BLaER1 treated with 17β-estradiol and CSF1 and Interleukin-3, amounts not matched to agents 10 nM and 100 nM (cell line): ENCODE data around the gene SPNS3.

Experiments used
- H3K27ac ChIP-seq, 11 experiments: shearing (Covaris generic); formaldehyde crosslinking; 2 replicates each; pipeline ENCODE4 v1.8.1; 2022
- H3K27me3 ChIP-seq, 11 experiments: shearing (Covaris generic); formaldehyde crosslinking; 2 replicates each; pipeline ENCODE4 v1.8.1; 2022
- H3K36me3 ChIP-seq, 11 experiments: shearing (Covaris generic); formaldehyde crosslinking; 2 replicates each; pipeline ENCODE4 v1.8.1; 2022
- H3K4me1 ChIP-seq, 10 experiments: shearing (Covaris generic); formaldehyde crosslinking; 2 replicates each; pipeline ENCODE4 v1.8.1; 2022
- H3K4me2 ChIP-seq, 11 experiments: shearing (Covaris generic); formaldehyde crosslinking; 2 replicates each; pipeline ENCODE4 v1.8.1; 2022
- H3K4me3 ChIP-seq, 10 experiments: shearing (Covaris generic); formaldehyde crosslinking; 2 replicates each; pipeline ENCODE4 v1.8.1; 2022
- H3K9ac ChIP-seq, 11 experiments: shearing (Covaris generic); formaldehyde crosslinking; 2 replicates each; pipeline ENCODE4 v1.8.1; 2022
- H3K9me3 ChIP-seq, 11 experiments: shearing (Covaris generic); formaldehyde crosslinking; replicated peaks in 1 of 11; 2 replicates each; pipeline ENCODE4 v1.8.1; 2022
- H4K20me1 ChIP-seq, 11 experiments: shearing (Covaris generic); formaldehyde crosslinking; 2 replicates each; pipeline ENCODE4 v1.8.1; 2022
- Cebpa-rat ChIP-seq, 11 experiments: shearing (Covaris generic); IDR thresholded peaks; 2 replicates each; pipeline ENCODE4 v1.8.1; 2022

The SPNS3 gene

GRCh38 chr17:4485676-4486646 lies 52.2 kb downstream of the SPNS3 start:
- Histone ChIP-seq H3K27me3 (no peaks in the 10 kb centered on the region), H3K4me1 (peaks cover 40 to 80% (median 72%) of the 10 kb centered on the region in 10 experiments), H3K4me2 (peak overlapping the region; percentile 71 to 96 (median 85)), H4K20me1 (peaks cover 0 to 14% (median 0%) of the 10 kb centered on the region in 11 experiments; a peak in 5 of 22 replicates), H3K4me3 (peak overlapping the region in 6 of 10 experiments; percentile 15 to 52 (median 36); a peak in 8 of 20 replicates), H3K27ac (peak overlapping the region in 5 of 11 experiments; percentile 32 to 54 (median 44); a peak in 5 of 22 replicates), H3K9ac (peak overlapping the region in 7 of 11 experiments; percentile 11 to 55 (median 47); a peak in 9 of 22 replicates), H3K9me3 (no peaks in the 10 kb centered on the region), H3K36me3 (no peaks in the 10 kb centered on the region)
- no peak for TF ChIP-seq Cebpa-rat (IDR thresholded peaks at IDR 0.05)

- Histone ChIP-seq H3K27ac (no peak overlapping the region), H3K27me3 (no peaks in the 10 kb centered on the region), H3K4me2 (peak overlapping the region; percentile 62 to 96 (median 85)), H3K36me3 (no peaks in the 10 kb centered on the region), H4K20me1 (peaks cover 0 to 14% (median 0%) of the 10 kb centered on the region in 11 experiments; a peak in 5 of 22 replicates), H3K4me3 (no peak overlapping the region), H3K4me1 (peaks cover 41 to 77% (median 69%) of the 10 kb centered on the region in 10 experiments), H3K9ac (no peak overlapping the region), H3K9me3 (no peaks in the 10 kb centered on the region)
- TF ChIP-seq Cebpa-rat (IDR thresholded peaks at IDR 0.05), result no peak
Observed at GRCh38 chr17:4487296-4487695, 53.6 kb downstream of the SPNS3 start.

GRCh38 chr17:4487820-4488716 lies 54.3 kb downstream of the SPNS3 start:
- no peaks in the 10 kb centered on the region for H3K36me3 ChIP-seq
- H3K4me1 ChIP-seq, result peaks cover 49 to 77% (median 70%) of the 10 kb centered on the region in 10 experiments
- H3K27me3 ChIP-seq, result no peaks in the 10 kb centered on the region
- H3K27ac ChIP-seq, result no peak overlapping the region
- H3K4me2 ChIP-seq, result peak overlapping the region; percentile 62 to 96 (median 85)
- no peak overlapping the region for H3K4me3 ChIP-seq
- H4K20me1 ChIP-seq, result peaks cover 0 to 14% (median 0%) of the 10 kb centered on the region in 11 experiments; a peak in 5 of 22 replicates
- no peaks in the 10 kb centered on the region for H3K9me3 ChIP-seq
- H3K9ac ChIP-seq, result 0 out of 22 replicates have a peak overlapping the region, but pooled peaks of 1 of the 11 experiments have one; percentile 12
- TF ChIP-seq Cebpa-rat (IDR thresholded peaks at IDR 0.05), result no peak

GRCh38 chr17:4488989-4489595 lies 55.4 kb downstream of the SPNS3 start:
- TF ChIP-seq Cebpa-rat (IDR thresholded peaks at IDR 0.05), result no peak
- Histone ChIP-seq H3K4me2 (peak overlapping the region; percentile 62 to 96 (median 85); a peak in 20 of 22 replicates), H3K27me3 (no peaks in the 10 kb centered on the region), H4K20me1 (peaks cover 0 to 14% (median 0%) of the 10 kb centered on the region in 11 experiments; a peak in 5 of 22 replicates), H3K9ac (peak overlapping the region in 3 of 11 experiments; percentile 11 to 26 (median 18); a peak in 2 of 22 replicates), H3K27ac (0 out of 22 replicates have a peak overlapping the region, but pooled peaks of 1 of the 11 experiments have one; percentile 6), H3K4me3 (no peak overlapping the region), H3K4me1 (peaks cover 53 to 73% (median 68%) of the 10 kb centered on the region in 10 experiments), H3K36me3 (no peaks in the 10 kb centered on the region), H3K9me3 (no peaks in the 10 kb centered on the region)

GRCh38 chr17:4490109-4490591 lies 56.4 kb downstream of the SPNS3 start:
- Histone ChIP-seq H3K4me3 (no peak overlapping the region), H3K27me3 (no peaks in the 10 kb centered on the region), H3K4me1 (peaks cover 53 to 67% (median 63%) of the 10 kb centered on the region in 10 experiments), H3K4me2 (no peak overlapping the region; a peak in 1 of 22 replicates), H3K36me3 (no peaks in the 10 kb centered on the region), H4K20me1 (peaks cover 0 to 14% (median 0%) of the 10 kb centered on the region in 11 experiments; a peak in 5 of 22 replicates), H3K9me3 (no peaks in the 10 kb centered on the region), H3K9ac (no peak overlapping the region), H3K27ac (no peak overlapping the region)
- TF ChIP-seq Cebpa-rat (IDR thresholded peaks at IDR 0.05), result no peak

GRCh38 chr17:4490637-4491061 lies 56.9 kb downstream of the SPNS3 start:
- Histone ChIP-seq H3K9ac (no peak overlapping the region), H3K36me3 (no peaks in the 10 kb centered on the region), H3K27me3 (no peaks in the 10 kb centered on the region), H3K4me2 (no peak overlapping the region; a peak in 1 of 22 replicates), H4K20me1 (peaks cover 0 to 14% (median 0%) of the 10 kb centered on the region in 11 experiments; a peak in 5 of 22 replicates), H3K4me1 (peaks cover 50 to 63% (median 61%) of the 10 kb centered on the region in 10 experiments), H3K27ac (no peak overlapping the region), H3K4me3 (no peak overlapping the region), H3K9me3 (no peaks in the 10 kb centered on the region)
- TF ChIP-seq Cebpa-rat (IDR thresholded peaks at IDR 0.05), result no peak

GRCh38 chr17:4492721-4493561 lies 59.2 kb downstream of the SPNS3 start:
- H3K4me3 ChIP-seq, result no peak overlapping the region
- peaks cover 0 to 23% (median 7%) of the 10 kb centered on the region in 11 experiments; a peak in 13 of 22 replicates for H4K20me1 ChIP-seq
- peaks cover 39 to 59% (median 55%) of the 10 kb centered on the region in 10 experiments for H3K4me1 ChIP-seq
- no peaks in the 10 kb centered on the region for H3K9me3 ChIP-seq
- no peak overlapping the region for H3K27ac ChIP-seq
- no peaks in the 10 kb centered on the region for H3K36me3 ChIP-seq
- H3K27me3 ChIP-seq, result peaks cover 0 to 11% (median 0%) of the 10 kb centered on the region in 11 experiments; a peak in 2 of 22 replicates
- TF ChIP-seq Cebpa-rat (IDR thresholded peaks at IDR 0.05), result no peak
- peak overlapping the region; percentile 30 to 74 (median 47); a peak in 20 of 22 replicates for H3K4me2 ChIP-seq
- no peak overlapping the region for H3K9ac ChIP-seq
